Suppressor macrophage (primary cell): Measurements from ENCODE around the gene QPCT.
"Not testable (repeated sequence)": the region's sequence is repeated elsewhere in the genome, so short reads cannot be mapped to it uniquely, and the experiment has no call there.

Experiments used
- DNase-seq, 4 experiments: peaks; one replicate each; pipeline ENCODE4 v3.0.0-alpha.2; 2020 to 2022
- total RNA-seq, 17 experiments: gene quantifications; one replicate each; lab custom pipeline; 2026; ENCODE audit warnings: mixed read lengths in 6 of 17, inconsistent platforms in 3 of 17; lab: John Stamatoyannopoulos, UW

The QPCT gene
- 5.7 to 34.8 (median 15.0) reads per million in 17 experiments for total RNA-seq

DNA sequence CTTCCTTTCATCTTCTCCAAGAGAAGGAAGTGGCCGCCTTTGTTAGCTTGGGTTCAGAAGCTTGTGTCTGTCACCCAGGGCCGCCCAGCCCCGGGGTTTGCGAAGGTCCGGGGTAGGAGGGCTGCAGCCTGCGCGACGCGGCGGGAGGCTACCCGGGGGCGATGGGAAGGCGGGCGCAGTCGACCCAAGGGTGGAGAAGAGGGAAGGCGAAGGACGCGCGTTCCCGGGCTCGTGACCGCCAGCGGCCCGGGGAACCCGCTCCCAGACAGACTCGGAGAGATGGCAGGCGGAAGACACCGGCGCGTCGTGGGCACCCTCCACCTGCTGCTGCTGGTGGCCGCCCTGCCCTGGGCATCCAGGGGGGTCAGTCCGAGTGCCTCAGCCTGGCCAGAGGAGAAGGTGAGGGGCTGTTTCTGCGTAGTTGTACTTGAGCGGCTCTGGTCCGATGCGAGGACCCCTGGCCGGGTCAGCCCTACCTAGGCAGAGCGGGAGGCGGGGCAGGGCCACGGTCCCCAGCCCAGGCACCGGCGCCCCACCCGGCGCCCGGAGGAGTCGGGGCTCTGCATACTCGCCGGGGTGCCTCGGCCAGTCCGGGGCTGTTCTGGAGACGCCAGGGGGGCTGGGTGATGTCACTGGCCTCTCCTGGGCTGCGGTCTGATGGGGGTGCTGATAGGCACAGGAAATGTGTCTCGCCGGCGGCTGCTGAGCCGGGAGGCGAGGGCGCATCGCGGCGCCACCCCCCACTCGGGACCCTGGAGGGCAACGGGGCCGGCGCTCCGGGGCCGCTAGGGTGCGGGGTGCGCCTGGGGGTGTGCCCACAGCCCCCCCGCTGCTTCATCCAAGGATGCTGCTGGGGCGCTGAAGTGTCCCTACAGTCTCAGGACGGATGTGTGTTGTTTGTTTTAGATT, at the start of gene QPCT:
QPCT (plus strand) TSS at position 178 of the 909 bp plus-strand sequence; CDS start at position 280, 102 bp downstream.
- DNase-seq = peak; percentile 13 to 74 (median 54)

DNA sequence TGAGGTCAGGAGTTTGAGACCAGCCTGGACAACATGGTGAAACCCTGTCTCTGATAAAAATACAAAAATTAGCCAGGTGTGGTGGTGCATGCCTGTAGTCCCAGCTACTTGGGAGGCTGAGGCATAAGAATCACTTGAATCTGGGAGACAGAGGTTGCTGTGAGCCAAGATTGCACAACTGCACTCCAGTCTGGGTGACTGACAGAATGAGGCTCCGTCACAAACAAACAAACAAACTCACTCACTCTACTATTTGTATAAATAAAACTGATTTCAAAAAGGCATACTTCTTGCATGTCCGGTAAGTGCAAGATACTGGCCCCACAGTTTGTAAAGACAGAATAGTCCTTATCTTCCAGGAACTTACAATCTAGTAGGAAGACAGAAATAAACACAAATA, 49.6 kb upstream of the QPCT start:
- not testable (repeated sequence) for DNase-seq

- DNase-seq = no peak
These were observed 48.9 kb upstream of the QPCT start for GRCh38 chr2:37295469-37296073.

DNA sequence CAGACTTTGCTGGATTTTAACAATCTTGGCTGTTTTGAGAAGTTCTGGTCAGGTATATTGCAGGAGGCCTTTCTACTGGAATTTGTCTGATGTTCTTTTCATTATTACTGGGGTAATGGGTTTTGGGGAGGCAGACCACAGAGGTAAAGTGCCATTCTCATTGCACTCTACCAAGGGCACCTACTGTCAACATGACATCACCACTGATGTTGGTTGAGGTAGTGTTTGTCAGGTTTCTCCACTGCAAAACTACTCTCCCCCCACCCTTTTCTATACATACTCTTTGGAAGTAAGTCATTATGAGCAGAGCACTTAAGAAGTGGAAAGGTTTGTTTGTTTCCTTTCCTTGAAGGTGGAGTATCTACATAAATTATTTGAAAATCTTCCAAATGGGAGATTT, 46.8 kb upstream of the QPCT start:
- DNase-seq = no peak

DNA sequence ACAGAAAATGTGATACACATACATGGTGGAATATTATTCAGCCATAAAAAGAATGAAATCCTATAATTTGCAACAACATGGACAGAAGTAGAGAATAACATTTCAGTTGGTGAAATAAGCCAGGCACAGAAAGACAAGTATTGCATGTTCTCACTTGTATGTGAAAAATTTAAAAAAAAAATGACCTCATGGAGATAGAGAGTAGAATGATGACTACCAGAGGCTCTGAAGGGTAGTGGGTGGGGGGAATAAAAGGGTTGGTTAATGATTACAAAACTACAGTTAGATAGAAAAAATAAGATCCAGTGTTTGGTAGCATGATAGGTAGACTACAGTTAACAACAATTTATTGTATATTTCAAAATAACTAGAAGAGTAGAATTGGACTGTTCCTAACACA, 44.3 kb upstream of the QPCT start:
- no peak for DNase-seq

GRCh38 chr2:37300578-37300977, 43.9 kb upstream of the QPCT start:
- DNase-seq = no peak

DNA sequence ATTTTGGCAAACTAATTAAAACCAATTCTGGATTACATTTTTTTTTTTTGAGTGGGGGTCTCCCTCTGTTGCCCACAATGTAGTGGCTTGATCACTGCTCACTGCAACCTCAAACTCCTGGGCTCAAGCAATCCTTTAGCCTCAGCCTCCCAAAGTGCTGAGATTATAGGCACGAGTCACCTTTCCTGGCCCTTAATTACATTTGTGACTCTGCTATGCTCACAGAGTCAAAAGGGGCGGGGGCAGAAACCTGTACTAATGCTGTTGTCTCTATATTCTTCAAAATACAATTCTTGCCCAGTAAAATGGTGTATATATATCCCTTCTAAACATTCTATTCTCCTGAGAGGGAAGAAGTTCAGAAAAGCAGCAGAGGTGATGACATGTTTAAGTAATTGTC, 43.0 kb upstream of the QPCT start:
- DNase-seq = no peak

DNA sequence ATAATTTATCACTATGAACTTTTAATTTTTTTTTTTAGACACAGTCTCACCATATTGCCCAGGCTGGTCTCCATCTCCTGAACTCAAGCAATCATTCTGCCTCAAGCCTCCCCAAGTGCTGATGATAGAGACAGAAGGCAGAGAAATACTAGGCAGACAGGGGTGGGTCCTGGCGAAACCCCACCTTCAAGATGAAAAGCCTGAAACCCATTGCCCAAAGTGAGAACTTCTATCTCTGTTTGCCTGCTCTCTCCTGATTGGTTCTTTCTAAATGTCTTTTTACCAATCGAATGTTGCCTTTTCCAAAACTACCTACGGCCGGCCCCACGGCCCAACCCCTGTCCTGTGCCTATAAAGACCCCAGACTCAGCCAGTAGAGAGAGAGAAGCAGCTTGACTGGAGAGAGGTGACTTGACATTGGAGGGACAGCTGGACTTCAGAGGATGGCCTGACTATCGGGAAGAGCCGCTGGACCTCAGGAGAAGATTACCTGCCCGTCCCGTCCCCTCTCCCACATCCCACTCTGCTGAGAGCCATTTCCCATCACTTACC, 41.7 kb upstream of the QPCT start:
- no peak for DNase-seq

DNA sequence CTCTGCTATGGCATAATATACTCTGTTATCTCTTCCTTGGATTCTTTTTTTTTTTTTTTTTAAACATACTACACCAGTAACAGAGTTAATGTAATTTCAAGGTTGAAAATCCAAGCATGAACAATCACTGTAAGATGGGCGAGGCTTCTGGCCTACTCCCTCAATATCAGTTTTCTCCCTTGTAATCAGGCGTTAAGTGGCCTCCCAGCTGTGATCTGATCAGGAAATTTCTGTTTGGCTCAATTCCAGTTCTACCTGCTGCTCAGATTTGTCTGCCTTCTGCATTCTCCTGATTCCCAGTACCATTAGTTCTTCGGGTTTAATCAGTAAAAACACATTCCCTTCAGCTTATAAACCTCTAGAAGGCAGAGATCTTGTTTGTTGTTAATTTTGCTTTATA, 38.4 kb upstream of the QPCT start:
- DNase-seq = no peak

DNA sequence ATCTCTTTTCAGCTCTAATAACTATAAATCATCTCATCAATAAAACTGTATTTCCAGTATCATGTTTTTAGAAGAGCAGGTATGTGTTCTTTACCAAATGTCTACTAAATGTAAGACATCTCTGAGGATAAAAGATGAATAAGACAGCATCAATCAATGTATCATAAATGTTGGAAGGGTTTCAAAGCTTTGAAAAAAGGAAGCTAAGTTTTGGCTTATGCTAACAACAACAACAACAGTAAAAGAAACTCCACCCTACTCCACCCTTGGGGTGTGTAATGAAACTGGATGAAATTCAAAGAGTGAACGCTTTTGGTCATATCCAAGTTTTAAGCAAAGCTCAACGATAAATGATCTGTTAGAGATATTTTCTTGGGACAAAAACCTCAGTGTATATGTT, 36.9 kb upstream of the QPCT start:
- DNase-seq = no peak

DNA sequence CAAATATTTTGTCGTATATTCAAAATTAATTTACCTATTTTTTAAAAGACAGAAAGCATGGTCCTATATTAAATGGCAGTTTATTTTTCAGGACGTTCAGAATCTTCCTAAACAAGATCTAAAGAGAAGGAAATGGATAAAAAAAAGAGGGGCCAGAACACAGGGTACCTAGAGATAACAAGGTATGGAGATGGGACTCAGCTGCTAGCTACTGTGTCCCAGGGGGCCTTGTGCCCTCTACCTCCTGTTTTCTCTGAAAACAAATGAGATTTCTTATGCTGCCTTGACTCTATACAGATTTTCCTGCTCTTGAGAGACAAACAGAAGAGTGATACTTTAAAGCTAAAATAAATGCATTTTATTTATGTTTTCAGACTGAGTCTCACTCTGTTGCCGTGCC, 29.1 kb upstream of the QPCT start:
- DNase-seq = no peak

- no peak for DNase-seq
These were observed 28.2 kb upstream of the QPCT start for GRCh38 chr2:37316181-37316580.

- DNase-seq = no peak
These were observed 26.7 kb upstream of the QPCT start for GRCh38 chr2:37317746-37318145.

- peak; percentile 18 to 58 (median 33) for DNase-seq
These were observed 26.0 kb upstream of the QPCT start for GRCh38 chr2:37318401-37318800.

GRCh38 chr2:37319754-37320609, 24.4 kb upstream of the QPCT start:
- DNase-seq = no peak

DNA sequence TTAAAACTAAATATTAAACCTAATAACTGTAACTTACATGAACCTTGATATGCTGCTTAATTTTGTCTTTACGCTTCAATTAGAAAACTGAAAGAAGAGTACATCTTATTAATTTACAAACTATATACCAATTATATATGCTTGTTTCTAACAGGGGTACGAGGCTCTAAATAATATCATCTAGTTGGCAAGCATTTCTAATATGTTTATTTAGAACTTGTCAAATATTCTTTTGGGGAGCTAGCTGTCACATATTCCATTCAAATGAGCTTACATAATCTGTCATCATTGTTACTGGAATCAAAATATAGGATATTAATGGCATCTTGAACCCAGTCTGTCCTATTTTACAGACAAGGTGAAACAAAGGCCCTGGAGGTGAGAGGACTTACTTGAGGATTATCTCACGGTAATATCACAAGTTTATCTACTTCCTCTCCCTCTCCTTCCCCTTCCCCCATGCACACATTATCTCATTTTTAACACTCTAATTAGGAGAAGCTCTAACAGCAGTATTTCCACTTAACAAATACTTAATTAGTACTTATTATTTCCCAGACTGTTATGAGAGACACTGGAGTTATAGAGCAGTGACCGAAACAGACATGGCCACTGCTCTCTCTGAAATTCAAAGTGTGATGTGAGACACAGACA, 23.3 kb upstream of the QPCT start:
- DNase-seq = no peak

DNA sequence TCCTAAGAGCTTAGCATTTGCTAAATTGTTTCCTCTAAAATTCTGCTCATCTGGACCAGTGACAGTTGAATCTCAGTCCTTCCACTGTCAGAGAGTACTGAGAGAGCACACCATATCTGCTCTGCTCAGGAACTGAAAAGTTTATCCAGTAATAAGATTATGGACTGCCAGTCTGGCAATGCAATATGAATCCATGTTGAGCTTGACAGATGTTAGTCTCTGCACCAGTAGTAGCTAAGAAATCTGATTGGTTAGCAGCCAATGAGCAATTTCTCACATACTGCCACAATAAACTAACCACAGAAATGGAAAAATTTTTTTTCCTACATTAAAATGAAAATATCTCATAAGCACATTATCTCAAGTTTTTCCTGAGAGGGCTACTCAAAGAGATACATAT, 22.1 kb upstream of the QPCT start:
- DNase-seq = no peak

GRCh38 chr2:37323176-37323780, 21.2 kb upstream of the QPCT start:
- DNase-seq = no peak

DNA sequence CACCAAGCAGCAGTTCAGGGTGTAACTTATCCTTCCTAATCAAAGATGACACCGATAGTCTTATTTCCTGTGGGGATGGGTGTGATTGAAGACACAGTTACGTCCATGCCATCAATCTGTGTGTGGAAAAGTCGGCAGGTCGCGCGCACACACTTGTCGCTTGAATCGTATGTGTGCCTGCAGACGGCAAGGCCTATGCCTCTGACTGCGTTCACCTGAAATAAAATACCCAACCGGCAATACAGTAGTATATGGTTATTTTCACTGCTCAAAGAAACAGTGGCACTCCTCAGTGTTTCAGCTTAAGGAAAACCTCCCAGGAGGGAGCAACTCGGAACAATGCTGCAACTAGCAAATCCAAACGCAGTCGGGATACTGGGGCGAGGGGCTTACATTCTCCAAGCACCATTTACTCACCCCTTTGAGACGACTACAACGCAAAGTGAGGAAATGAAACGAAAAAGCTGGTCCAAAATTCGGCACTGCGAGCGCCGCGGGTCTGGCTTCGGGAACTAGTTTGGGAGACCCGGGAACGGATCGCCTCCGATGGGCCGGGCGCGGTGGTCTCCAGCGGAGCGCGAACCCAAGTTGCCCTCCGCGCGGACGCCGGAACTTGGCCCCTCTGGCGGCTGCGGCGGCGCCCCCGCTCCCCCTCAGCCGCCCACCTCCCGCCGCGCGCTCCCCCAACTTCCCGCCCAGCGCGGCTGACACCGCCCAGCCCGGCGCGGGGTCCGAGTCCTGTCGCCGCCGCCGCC, 20.5 kb upstream of the QPCT start:
- peak; percentile 26 to 41 (median 32) for DNase-seq

DNA sequence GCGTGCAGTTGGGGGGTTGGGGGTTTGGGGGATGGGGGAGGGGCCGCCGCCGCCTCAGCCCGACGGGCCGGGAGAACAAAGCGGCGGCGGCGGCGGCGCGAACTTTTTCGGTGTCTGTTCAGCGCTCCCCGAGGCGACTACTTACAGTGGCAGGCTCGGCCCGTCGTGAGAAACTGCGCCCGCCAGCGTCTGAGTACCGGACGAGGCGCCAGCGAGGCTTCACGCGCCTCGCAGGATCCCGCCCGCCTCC, 20.0 kb upstream of the QPCT start:
- DNase-seq = peak in 1 of 4 experiments; percentile 80
